Osteoblast (primary cell): ENCODE results near the gene MATCAP1. TPM values are rescaled to one million over a fixed set of nuclear protein-coding genes. Genes with fewer than 3 reads are reported as not detected.

ENCODE experiments used
- DNase-seq: peaks from one replicate; pipeline ENCODE4 v3.0.0; 2011; ENCODE audit warnings: low spot score, mixed read lengths; ENCODE audit not compliant: insufficient read length; ENCODE audit errors: missing footprints
- H2AFZ ChIP-seq: 2 replicates; pipeline ENCODE4 v1.6.0; 2011; ENCODE audit warnings: mild to moderate bottlenecking, low read length
- H3K27ac ChIP-seq: 2 replicates; pipeline ENCODE4 v1.5.1; 2011; ENCODE audit warnings: mild to moderate bottlenecking, low read depth, low read length, moderate library complexity
- H3K27me3 ChIP-seq: 2 replicates; pipeline ENCODE4 v1.6.0; 2012; ENCODE audit warnings: mild to moderate bottlenecking, control low read depth, inconsistent platforms, low read length, moderate library complexity; ENCODE audit not compliant: insufficient read depth
- H3K36me3 ChIP-seq: 2 replicates; pipeline ENCODE4 v1.5.1; 2011; ENCODE audit warnings: mild to moderate bottlenecking, low read length, control low read depth, moderate library complexity; ENCODE audit not compliant: insufficient read depth
- H3K4me1 ChIP-seq: 2 replicates; pipeline ENCODE4 v1.5.1; 2011; ENCODE audit warnings: mild to moderate bottlenecking, low read length, control low read depth, moderate library complexity; ENCODE audit not compliant: insufficient read depth
- H3K4me2 ChIP-seq: 2 replicates; pipeline ENCODE4 v1.6.0; 2011; ENCODE audit warnings: mild to moderate bottlenecking, low read length; ENCODE audit not compliant: insufficient read depth
- H3K4me3 ChIP-seq: fragments of 200-600 bp; sonication (generic); 3 replicates; pipeline ENCODE4 v1.5.1; 2012; ENCODE audit warnings: mild to moderate bottlenecking, low read length, inconsistent platforms; ENCODE audit not compliant: insufficient read depth
- H3K79me2 ChIP-seq: 2 replicates; pipeline ENCODE4 v1.6.0; 2012; ENCODE audit warnings: mild to moderate bottlenecking, low read length, control low read depth, inconsistent platforms; ENCODE audit not compliant: insufficient read depth
- H3K9me3 ChIP-seq: 2 replicates; pipeline ENCODE4 v1.5.1; 2011; ENCODE audit warnings: low read depth, low read length, control low read depth
- H4K20me1 ChIP-seq: 2 replicates; pipeline ENCODE4 v1.6.0; 2012; ENCODE audit warnings: mild to moderate bottlenecking, low read length, control low read depth; ENCODE audit not compliant: insufficient read depth
- total RNA-seq: library from RNA; depleted of rRNA; stranded (reverse); fragments of >200 nt; gene quantifications from 2 replicates; pipeline ENCODE4 v1.2.3, GENCODE V29; 2012
- TF ChIP-seq, protein P1 (sequence below): IDR thresholded peaks from 2 replicates; pipeline ENCODE4 v1.5.1; 2011; ENCODE audit warnings: mild to moderate bottlenecking, low read depth, low read length, moderate library complexity; ENCODE audit errors: extremely low read depth

Gene MATCAP1
- total RNA-seq, 1 donor: 3.6 TPM

GRCh38 chr16:67145746-67146145, 38.0 kb downstream of the MATCAP1 start:
- no peak overlapping the region for H3K4me2 ChIP-seq
- H3K79me2 ChIP-seq: peaks cover 9% of the 10 kb centered on the region
- DNase-seq: peak; percentile 55
- no peak overlapping the region for H3K27ac ChIP-seq
- no peaks in the 10 kb centered on the region for H3K27me3 ChIP-seq
- no peaks in the 10 kb centered on the region for H3K4me1 ChIP-seq
- H2AFZ ChIP-seq: no peak overlapping the region
- H3K4me3 ChIP-seq: no peak overlapping the region
- peaks cover 76% of the 10 kb centered on the region for H3K36me3 ChIP-seq
- no peaks in the 10 kb centered on the region for H3K9me3 ChIP-seq
- TF ChIP-seq, protein P1, sequence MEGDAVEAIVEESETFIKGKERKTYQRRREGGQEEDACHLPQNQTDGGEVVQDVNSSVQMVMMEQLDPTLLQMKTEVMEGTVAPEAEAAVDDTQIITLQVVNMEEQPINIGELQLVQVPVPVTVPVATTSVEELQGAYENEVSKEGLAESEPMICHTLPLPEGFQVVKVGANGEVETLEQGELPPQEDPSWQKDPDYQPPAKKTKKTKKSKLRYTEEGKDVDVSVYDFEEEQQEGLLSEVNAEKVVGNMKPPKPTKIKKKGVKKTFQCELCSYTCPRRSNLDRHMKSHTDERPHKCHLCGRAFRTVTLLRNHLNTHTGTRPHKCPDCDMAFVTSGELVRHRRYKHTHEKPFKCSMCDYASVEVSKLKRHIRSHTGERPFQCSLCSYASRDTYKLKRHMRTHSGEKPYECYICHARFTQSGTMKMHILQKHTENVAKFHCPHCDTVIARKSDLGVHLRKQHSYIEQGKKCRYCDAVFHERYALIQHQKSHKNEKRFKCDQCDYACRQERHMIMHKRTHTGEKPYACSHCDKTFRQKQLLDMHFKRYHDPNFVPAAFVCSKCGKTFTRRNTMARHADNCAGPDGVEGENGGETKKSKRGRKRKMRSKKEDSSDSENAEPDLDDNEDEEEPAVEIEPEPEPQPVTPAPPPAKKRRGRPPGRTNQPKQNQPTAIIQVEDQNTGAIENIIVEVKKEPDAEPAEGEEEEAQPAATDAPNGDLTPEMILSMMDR: no peak
- peaks cover 14% of the 10 kb centered on the region for H4K20me1 ChIP-seq

DNA sequence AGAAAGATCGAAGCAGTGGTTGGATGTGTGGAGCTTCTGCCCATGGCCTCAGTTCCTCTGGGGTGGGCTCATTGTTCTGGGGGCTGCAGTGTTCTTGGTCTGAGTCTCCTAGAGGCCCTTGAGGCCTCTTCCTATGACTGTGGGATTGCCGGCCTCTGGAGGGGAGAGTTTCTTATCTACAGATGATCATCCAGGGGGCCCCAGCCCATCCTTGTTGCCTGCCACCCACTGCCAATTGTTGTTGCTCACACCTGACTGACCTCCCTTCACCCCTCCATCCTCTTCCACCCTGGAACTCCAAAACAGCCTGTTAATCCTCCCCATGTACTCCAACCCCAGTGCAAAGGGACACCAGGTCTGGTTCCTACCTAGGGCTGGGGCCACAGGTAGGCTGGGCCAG, 38.8 kb downstream of the MATCAP1 start:
- peaks cover 6% of the 10 kb centered on the region for H3K79me2 ChIP-seq
- peak; percentile 41 for DNase-seq
- H3K4me2 ChIP-seq: no peak overlapping the region
- peaks cover 14% of the 10 kb centered on the region for H4K20me1 ChIP-seq
- no peak overlapping the region for H3K4me3 ChIP-seq
- TF ChIP-seq, protein P1: no peak
- peaks cover 84% of the 10 kb centered on the region for H3K36me3 ChIP-seq
- H2AFZ ChIP-seq: no peak overlapping the region
- H3K27me3 ChIP-seq: no peaks in the 10 kb centered on the region
- H3K27ac ChIP-seq: no peak overlapping the region
- no peaks in the 10 kb centered on the region for H3K4me1 ChIP-seq
- H3K9me3 ChIP-seq: no peaks in the 10 kb centered on the region

- Histone ChIP-seq H4K20me1 (peaks cover 2% of the 10 kb centered on the region), H3K4me1 (no peaks in the 10 kb centered on the region), H3K79me2 (no peaks in the 10 kb centered on the region), H3K9me3 (no peaks in the 10 kb centered on the region), H3K4me3 (no peak overlapping the region), H3K36me3 (peaks cover 79% of the 10 kb centered on the region), H3K27me3 (no peaks in the 10 kb centered on the region), H3K4me2 (no peak overlapping the region), H3K27ac (no peak overlapping the region), H2AFZ (no peak overlapping the region)
- peak; percentile 19 for DNase-seq
- TF ChIP-seq, protein P1: no peak
Measured at GRCh38 chr16:67142342-67142741, 41.4 kb downstream of the MATCAP1 start.

DNA sequence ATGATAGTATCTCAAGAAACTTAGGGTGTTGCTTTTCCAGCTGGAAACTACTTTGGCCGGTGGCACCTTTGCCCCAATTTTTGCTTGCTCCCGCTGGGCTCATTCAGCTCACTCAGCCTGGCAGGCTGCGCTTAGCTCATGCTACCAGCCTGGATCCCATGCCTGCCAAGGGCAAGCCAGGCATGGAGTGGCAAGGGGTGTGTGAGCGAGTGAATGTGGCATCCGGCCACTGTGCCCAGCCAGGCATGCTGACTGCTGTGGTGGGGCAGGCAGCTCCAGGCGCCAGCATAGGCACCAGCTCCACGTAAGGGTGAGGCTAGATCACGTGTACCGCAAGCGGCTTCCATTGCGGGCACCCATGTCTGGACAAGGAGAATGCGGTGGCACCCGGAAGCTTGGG, 42.4 kb downstream of the MATCAP1 start:
- Histone ChIP-seq H3K9me3 (no peaks in the 10 kb centered on the region), H2AFZ (no peak overlapping the region), H3K4me1 (no peaks in the 10 kb centered on the region), H3K27ac (no peak overlapping the region), H3K79me2 (no peaks in the 10 kb centered on the region), H4K20me1 (peaks cover 2% of the 10 kb centered on the region), H3K4me3 (no peak overlapping the region), H3K36me3 (peaks cover 74% of the 10 kb centered on the region), H3K27me3 (no peaks in the 10 kb centered on the region), H3K4me2 (no peak overlapping the region)
- TF ChIP-seq, protein P1: no peak
- no peak for DNase-seq
